ENCODE measurements around the gene PCDH15. TPM values are rescaled to one million over a fixed set of nuclear protein-coding genes. Genes with fewer than 3 reads are reported as not detected.

Gene PCDH15
- total and polyA plus RNA-seq, 2 of the 13 experiments (the other 11 are each of a cell fraction or from before 2014, with no cell fraction given) = not detected

DNA sequence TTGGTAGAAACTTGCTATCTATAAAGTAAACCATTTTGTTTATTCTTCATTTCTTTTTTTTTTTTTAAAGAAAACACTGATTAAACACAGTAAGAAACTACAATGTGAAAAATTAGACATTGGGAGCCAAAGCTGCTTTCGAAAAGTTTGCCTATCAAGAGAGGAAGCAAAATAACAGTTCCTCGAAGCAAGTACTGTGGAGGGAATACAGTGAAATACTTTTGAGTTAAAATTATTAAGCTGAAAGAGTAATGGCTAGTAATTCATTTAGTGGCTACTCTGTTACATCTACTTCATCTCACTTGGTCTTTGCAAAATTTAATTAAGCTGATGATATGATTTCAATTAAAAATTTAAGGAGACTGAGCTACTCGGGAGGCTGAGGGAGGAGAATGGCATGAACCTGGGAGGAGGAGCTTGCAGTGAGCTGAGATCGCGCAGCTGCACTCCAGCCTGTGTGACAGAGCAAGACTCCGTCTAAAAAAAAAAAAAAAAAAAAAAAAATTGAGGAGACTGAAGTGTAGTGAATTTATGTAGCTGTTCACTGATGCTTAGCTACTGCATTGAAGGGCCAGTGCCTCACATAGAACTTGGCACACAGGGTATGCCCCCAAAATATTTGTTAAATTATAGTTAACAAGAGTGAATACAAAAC is 1046.3 kb downstream of the PCDH15 start:
- no peak overlapping the region for H3K27ac ChIP-seq (ENCODE audit: extremely low read length, insufficient read depth, low read length)
- DNase-seq (ENCODE audit: low spot score) (no peak), FAIRE-seq (no peak), ATAC-seq (no peak)
- H3K36me3 ChIP-seq (replicated peaks in 1 of 2; ENCODE audit: control insufficient read depth in 1 of 2, insufficient read depth in 2 of 2, low read length in 2 of 2) = no peaks in the 10 kb centered on the region
- H4K20me1 ChIP-seq (ENCODE audit: insufficient read depth, low read length) = no peaks in the 10 kb centered on the region
- H3K4me2 ChIP-seq (ENCODE audit: low read depth, low read length) = no peak overlapping the region
- no peaks in the 10 kb centered on the region for H3K79me2 ChIP-seq (ENCODE audit: insufficient read depth, low read length)
- no peak overlapping the region for H2AFZ ChIP-seq (ENCODE audit: low read length)
- H3K4me3 ChIP-seq (replicated peaks in 1 of 3; ENCODE audit: insufficient read depth in 1 of 3, low read depth in 2 of 3, low read length in 3 of 3) = no peak overlapping the region
- TF ChIP-seq HMGA1 (CRISPR knock-in tag; conservative IDR thresholded peaks at IDR 0.05) (no peak), FOXA3 (CRISPR knock-in tag; IDR thresholded peaks at IDR 0.05) (no peak), NFE2 (CRISPR knock-in tag; IDR thresholded peaks at IDR 0.05) (no peak), DNMT3B (CRISPR knock-in tag; conservative IDR thresholded peaks at IDR 0.05) (no peak), ATF7-NPFF (CRISPR knock-in tag; IDR thresholded peaks at IDR 0.05; ENCODE audit: low read depth) (no peak), KAT8 (CRISPR knock-in tag; IDR thresholded peaks at IDR 0.05) (no peak), MAZ (IDR thresholded peaks at IDR 0.05; ENCODE audit: borderline replicate concordance, low read depth, low read length) (no peak), MAZ (CRISPR knock-in tag; IDR thresholded peaks at IDR 0.05; ENCODE audit: low read depth) (no peak), ZNF432 (CRISPR knock-in tag; IDR thresholded peaks at IDR 0.05; ENCODE audit: borderline replicate concordance) (no peak), ZNF441 (CRISPR knock-in tag; IDR thresholded peaks at IDR 0.05; ENCODE audit: borderline replicate concordance) (no peak), ZNF207 (IDR thresholded peaks at IDR 0.05; ENCODE audit: borderline replicate concordance) (no peak), PTBP1 (IDR thresholded peaks at IDR 0.05; ENCODE audit: low read depth, low read length, poor library complexity, severe bottlenecking) (no peak), HNRNPLL (IDR thresholded peaks at IDR 0.05; ENCODE audit: low read depth, low read length, poor library complexity, severe bottlenecking) (no peak), NCOA1 (CRISPR knock-in tag; IDR thresholded peaks at IDR 0.05) (no peak), SP5 (CRISPR knock-in tag; IDR thresholded peaks at IDR 0.05; ENCODE audit: borderline replicate concordance, low read depth) (no peak), TARDBP (CRISPR knock-in tag; IDR thresholded peaks at IDR 0.05) (no peak), ZNF557 (CRISPR knock-in tag; IDR thresholded peaks at IDR 0.05) (no peak), ELF3 (CRISPR knock-in tag; IDR thresholded peaks at IDR 0.05) (no peak), ZNF607 (CRISPR knock-in tag; IDR thresholded peaks at IDR 0.05; ENCODE audit: borderline replicate concordance) (no peak), SALL1 (CRISPR knock-in tag; IDR thresholded peaks at IDR 0.05) (no peak), RELA (CRISPR knock-in tag; IDR thresholded peaks at IDR 0.05) (no peak)
- intact Hi-C loops (cut with micrococcal nuclease; ENCODE audit: unreplicated experiment) = no loop called here
- in situ Hi-C loops (cut with HindIII; ENCODE audit: extremely low pct_ligation_motif_present, low pct_unique_long_range_greater_than_20kb) = no loop called here
- no peaks in the 10 kb centered on the region for H3K4me1 ChIP-seq (ENCODE audit: insufficient read depth, low read length)
- no peaks in the 10 kb centered on the region for H3K27me3 ChIP-seq (ENCODE audit: control insufficient read depth in 1 of 2, insufficient read depth in 2 of 2, low read length in 2 of 2)
- 3% methylated on average over 6 of the region's 6 CpGs for WGBS (ENCODE audit: low lambda C conversion rate)
- CTCF ChIA-PET (ENCODE audit: low intra/inter-chr PET ratio, low total read pairs) = no interaction called here
- BruUV-seq (replicated peaks) = no TSS peak
- peaks cover under 1% of the 10 kb centered on the region; the same call in 1 of the 2 replicates for H3K9me3 ChIP-seq (ENCODE audit: low read length)
- POLR2A ChIA-PET = no interaction called here
- no peak overlapping the region for H3K9ac ChIP-seq (ENCODE audit: insufficient read depth, low read depth, low read length)

All from HepG2 (cell line).